Activated naive CD4-positive, alpha-beta T cell treated with anti-CD3 and anti-CD28 coated beads, Interleukin-2, amount 10 ng/mL, durations not matched to agents 7 days and 5 days (primary cell): ENCODE measurements around the gene MOB3A.
"Not testable (repeated sequence)": the region's sequence is repeated elsewhere in the genome, so short reads cannot be mapped to it uniquely, and the experiment has no call there.

Source experiments
- CTCF ChIA-PET: fragments of 350-600 bp; sonication (Branson Sonifier 250); formaldehyde crosslinking; loops from one replicate; lab custom pipeline; 2021; ENCODE audit warnings: antibody characterized with exemption; lab: Charles Lee
- DNase-seq: peaks from one replicate; pipeline ENCODE4 v3.0.0-alpha.2; 2020
- H3K27ac Mint-ChIP-seq: one replicate; pipeline ENCODE4 v1.8.0; 2021; ENCODE audit warnings: mild to moderate bottlenecking, moderate library complexity, mixed read lengths
- H3K27me3 Mint-ChIP-seq: one replicate; pipeline ENCODE4 v1.8.0; 2021; ENCODE audit warnings: mild to moderate bottlenecking, mixed read lengths
- H3K36me3 Mint-ChIP-seq: one replicate; pipeline ENCODE4 v1.8.0; 2021; ENCODE audit warnings: mixed read lengths
- H3K4me1 Mint-ChIP-seq: one replicate; pipeline ENCODE4 v1.8.0; 2021; ENCODE audit warnings: mixed read lengths
- H3K4me3 Mint-ChIP-seq: one replicate; pipeline ENCODE4 v1.8.0; 2021; ENCODE audit warnings: mild to moderate bottlenecking, moderate library complexity, mixed read lengths
- H3K9me3 Mint-ChIP-seq: one replicate; pipeline ENCODE4 v1.8.0; 2021; ENCODE audit warnings: mixed read lengths

Gene MOB3A

DNA sequence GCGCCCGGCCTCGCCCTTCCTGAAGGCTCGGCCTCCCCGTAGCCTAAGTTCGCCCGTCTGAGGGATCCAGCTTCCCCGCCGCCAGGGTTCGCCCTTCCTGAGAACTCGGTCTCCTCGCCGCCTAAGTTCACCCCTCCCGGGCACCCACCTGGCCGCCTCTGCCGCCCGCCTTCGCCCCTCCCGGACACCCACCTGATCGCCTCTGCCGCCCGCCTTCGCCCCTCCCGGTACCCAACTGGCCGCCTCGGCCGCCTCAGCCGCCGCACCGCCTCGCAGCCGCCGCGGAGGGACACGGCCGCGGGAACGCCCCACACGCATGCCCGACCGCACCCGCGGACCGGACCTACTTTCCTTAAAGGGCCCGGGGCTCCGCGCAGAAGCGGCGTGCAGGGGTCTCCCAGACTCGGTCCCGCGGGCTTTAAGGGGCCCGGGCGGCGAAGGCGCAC lies at the start of gene MOB3A:
Gene MOB3A (minus strand): TSS at position 293 of the 446 bp plus-strand sequence. CDS start 17,766 bp downstream, outside the sequence.
- Mint-ChIP-seq H3K4me3 (peak within 1 kb of the TSS; percentile 99), H3K9me3 (no peaks in the 10 kb centered on the region), H3K27me3 (peaks cover 4% of the 10 kb centered on the region), H3K27ac (peak within 1 kb of the TSS; percentile 93), H3K36me3 (peaks cover 34% of the 10 kb centered on the region), H3K4me1 (peaks cover 37% of the 10 kb centered on the region)
- peak; percentile 88 for DNase-seq
- CTCF ChIA-PET, result interaction anchor here (2.3 kb wide), 1 partner anchor 12 kb away, joined by 11 read pairs; no protein-coding TSS in a partner anchor

DNA sequence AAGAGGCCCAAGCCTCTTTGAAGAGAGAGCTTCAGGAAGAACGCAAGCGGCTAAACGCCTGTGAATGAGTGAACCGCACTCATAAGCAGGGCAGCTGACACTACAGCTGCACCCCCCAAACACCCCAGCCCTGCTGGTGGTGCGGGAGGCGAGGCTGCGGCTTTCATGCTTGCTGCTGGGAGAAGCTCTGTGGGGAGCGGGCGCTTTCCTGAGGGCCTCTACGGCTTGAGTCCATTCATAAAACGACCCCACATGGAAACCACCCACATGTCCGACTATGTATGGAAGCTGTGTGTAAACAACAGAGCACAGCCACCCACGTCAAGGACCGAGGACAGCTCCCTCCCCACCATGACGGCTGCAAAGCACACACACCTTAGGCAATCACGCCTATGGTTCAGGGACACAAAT lies 49.7 kb upstream of the MOB3A start:
- no peaks in the 10 kb centered on the region for H3K9me3 Mint-ChIP-seq
- no peak for DNase-seq
- H3K27ac Mint-ChIP-seq, result no peak overlapping the region
- CTCF ChIA-PET, result interaction anchor here (0.9 kb wide), 1 partner anchor 24 kb away, joined by 4 read pairs; no protein-coding TSS in a partner anchor
- H3K27me3 Mint-ChIP-seq, result no peaks in the 10 kb centered on the region
- H3K4me1 Mint-ChIP-seq, result peaks cover 39% of the 10 kb centered on the region
- H3K36me3 Mint-ChIP-seq, result peaks cover 20% of the 10 kb centered on the region
- H3K4me3 Mint-ChIP-seq, result no peak overlapping the region

DNA sequence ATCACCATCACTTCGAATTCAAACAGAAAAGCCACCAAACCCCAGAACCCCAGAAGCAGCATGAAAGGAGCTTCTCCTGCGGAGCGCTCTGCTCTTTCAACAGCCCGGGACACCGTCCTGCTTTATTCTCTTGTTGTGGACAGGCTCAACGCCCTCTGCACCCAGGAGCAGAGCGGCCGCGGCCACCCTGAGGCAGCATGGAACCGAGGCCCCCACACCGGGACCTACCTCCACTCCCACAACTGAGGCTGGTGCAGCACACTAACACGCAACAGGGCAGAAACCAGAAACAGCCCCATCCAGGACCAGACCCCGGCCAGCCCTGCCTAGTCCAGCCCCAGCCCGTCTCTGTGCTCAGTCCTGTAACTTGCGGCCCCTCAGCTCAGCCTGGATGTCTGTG lies 48.1 kb upstream of the MOB3A start:
- H3K36me3 Mint-ChIP-seq, result peaks cover 19% of the 10 kb centered on the region
- CTCF ChIA-PET, result no interaction called here

DNA sequence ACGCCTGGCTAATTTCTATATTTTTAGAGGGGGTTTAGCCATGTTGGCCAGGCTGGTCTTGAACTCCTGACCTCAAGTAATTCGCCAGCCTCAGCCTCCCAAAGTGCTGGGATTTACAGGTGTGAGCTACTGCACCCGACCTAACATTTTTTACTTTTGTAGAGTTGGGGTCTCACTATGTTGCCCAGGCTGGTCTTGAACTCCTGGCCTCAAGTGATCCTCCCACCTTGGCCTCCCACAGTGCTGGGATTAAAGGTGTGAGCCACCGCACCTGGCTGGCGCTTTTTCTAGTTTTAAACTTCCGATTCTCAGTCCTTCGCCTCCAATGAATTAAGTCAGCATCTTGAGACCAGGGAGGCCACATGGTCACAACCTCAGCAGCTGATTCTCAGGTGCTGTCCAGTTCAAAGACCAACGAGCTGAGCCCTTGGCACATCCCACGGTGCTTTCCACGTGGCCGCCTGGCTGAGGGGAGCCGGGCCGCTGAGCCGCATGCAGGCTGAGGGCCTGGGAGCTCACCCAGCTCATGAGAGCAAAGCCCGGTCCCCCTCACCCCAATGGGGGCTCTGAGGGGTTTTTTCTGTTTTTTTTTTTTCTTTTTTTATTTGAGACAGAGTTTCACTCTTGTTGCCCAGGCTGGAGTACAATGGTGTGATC lies 46.2 kb upstream of the MOB3A start:
- Mint-ChIP-seq H3K27me3 (no peaks in the 10 kb centered on the region), H3K9me3 (no peaks in the 10 kb centered on the region), H3K4me1 (peaks cover 15% of the 10 kb centered on the region), H3K4me3 (no peak overlapping the region), H3K27ac (no peak overlapping the region), H3K36me3 (peaks cover 21% of the 10 kb centered on the region)
- DNase-seq, result no peak
- CTCF ChIA-PET, result no interaction called here

More for the DNA sequence above, 48.1 kb upstream of the MOB3A start:
- Mint-ChIP-seq H3K9me3 (no peaks in the 10 kb centered on the region), H3K4me1 (peaks cover 26% of the 10 kb centered on the region), H3K27me3 (no peaks in the 10 kb centered on the region), H3K4me3 (no peak overlapping the region), H3K27ac (no peak overlapping the region)
- no peak for DNase-seq

DNA sequence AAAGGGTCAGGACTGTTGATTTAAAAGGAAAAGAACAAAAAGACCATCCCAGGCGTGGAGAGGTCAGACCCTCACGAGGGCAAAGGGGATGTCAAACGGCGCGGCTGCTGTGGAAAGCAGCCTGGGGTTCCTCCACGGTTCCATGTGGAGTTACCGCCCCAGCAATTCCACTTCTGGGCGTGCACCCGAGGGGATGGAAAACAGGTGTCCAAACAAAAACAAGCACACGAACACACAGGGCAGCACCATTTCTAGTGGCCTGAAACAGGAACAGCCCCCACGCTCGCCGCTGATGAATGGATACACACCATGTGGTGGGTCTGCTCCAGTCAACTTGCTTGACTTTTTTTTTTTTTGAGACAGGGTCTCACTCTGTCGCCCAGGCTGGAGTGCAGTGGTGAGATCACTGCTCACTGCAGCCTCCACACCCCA lies 44.0 kb upstream of the MOB3A start:
- CTCF ChIA-PET, result no interaction called here
- Mint-ChIP-seq H3K27ac (no peak overlapping the region), H3K4me1 (peaks cover 5% of the 10 kb centered on the region), H3K27me3 (no peaks in the 10 kb centered on the region), H3K4me3 (no peak overlapping the region), H3K36me3 (peaks cover 25% of the 10 kb centered on the region), H3K9me3 (no peaks in the 10 kb centered on the region)
- no peak for DNase-seq

DNA sequence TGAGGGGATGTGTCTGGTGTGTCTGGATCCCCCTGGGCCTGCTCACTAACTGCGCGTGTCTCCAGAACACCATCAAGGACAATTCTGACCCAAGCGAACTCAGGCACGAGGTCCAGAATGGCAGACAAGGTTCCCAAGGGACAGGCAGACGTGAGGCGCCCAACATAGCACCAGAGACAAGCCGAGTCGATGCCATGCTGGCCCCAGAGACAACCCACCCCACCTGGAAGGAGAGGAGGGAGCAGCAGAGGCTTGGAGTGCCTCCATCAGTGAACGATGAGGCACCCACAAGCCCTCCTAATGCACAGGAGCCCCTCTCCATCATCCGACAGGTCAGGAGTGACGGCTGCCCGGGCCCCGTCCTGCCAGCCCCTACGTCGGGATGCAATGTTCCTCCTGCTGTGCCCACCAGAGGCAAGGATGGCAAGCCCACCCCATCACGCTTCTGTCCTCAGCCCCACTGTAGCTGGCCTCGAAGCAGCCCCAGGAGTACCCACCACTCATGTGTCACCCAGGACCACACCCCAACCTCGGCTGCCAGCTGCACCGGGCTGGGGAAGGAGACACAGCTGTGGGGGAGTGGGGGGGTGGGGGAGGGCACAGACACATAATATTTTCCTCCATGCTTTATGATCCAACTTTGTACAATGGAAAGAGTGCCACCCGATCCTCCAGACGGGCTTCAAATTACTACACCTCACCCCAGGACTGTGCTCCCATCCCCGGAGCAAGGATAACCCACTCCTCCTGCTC lies 43.4 kb upstream of the MOB3A start:
- peaks cover 2% of the 10 kb centered on the region for H3K4me1 Mint-ChIP-seq
- H3K4me3 Mint-ChIP-seq, result no peak overlapping the region
- no peak for DNase-seq
- no peaks in the 10 kb centered on the region for H3K9me3 Mint-ChIP-seq
- no peak overlapping the region for H3K27ac Mint-ChIP-seq
- peaks cover 25% of the 10 kb centered on the region for H3K36me3 Mint-ChIP-seq
- CTCF ChIA-PET, result no interaction called here
- H3K27me3 Mint-ChIP-seq, result no peaks in the 10 kb centered on the region

DNA sequence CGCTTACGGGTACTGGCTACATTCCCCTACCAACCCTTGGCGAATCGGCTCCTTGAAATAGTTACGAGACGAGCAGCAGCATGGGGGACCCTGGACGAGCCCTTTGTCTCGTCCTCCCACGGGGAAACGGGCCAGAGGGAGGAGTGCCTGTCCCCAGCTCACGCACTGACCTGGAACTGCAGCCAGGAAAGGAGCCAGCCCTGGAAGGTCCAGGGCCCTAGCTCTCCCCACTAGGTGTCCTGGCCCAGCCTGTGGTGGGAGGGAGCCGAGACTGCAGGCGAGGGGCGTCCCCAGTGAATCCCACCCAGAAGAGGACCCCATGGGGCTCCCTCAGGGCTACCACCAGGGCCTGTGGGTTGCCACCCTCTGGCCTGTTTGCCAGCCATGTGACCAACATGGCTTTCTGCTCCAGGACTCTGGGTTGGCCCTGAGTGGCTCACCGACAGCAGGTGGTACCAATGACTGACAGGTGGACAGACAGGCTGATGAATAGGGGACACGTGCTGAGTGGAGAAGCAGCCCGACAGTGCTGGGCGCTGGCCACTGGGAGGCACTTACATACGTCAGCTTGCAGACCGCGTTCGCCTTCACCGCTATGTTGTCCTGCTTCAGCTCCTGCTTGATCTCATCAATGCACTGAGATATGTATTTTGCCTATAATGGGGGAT lies 42.1 kb upstream of the MOB3A start:
- H3K9me3 Mint-ChIP-seq, result no peaks in the 10 kb centered on the region

DNA sequence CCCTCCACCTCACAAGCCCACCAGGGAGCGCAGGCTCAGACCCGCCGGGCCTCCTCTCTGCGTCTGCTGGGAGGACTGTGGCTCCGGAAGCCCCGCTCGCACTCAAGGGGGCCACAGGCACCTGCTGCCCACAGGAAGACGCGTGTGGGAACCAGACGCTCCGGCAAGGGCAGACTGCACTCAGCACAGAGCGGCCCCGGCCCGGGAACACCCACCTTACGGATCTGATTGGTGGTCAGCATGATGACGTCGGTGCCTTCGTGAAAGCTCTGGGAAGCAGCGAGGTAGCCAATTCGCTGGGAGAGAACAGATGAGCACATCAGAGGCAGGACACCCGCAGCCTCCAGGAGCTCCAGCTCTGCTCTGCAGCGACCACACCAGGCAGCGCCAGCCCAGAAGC lies 40.7 kb upstream of the MOB3A start:
- H3K36me3 Mint-ChIP-seq, result peaks cover 39% of the 10 kb centered on the region
- H3K9me3 Mint-ChIP-seq, result no peaks in the 10 kb centered on the region
- H3K27me3 Mint-ChIP-seq, result no peaks in the 10 kb centered on the region
- no peak for DNase-seq
- H3K27ac Mint-ChIP-seq, result no peak overlapping the region
- CTCF ChIA-PET, result interaction anchor here (1.2 kb wide), 1 partner anchor 13 kb away, joined by 3 read pairs; no protein-coding TSS in a partner anchor
- H3K4me1 Mint-ChIP-seq, result no peaks in the 10 kb centered on the region
- H3K4me3 Mint-ChIP-seq, result no peak overlapping the region

More for the DNA sequence above, 42.1 kb upstream of the MOB3A start:
- DNase-seq, result no peak
- Mint-ChIP-seq H3K4me1 (peaks cover 2% of the 10 kb centered on the region), H3K36me3 (peaks cover 27% of the 10 kb centered on the region), H3K27ac (peak overlapping the region; percentile 16), H3K27me3 (no peaks in the 10 kb centered on the region), H3K4me3 (no peak overlapping the region)
- CTCF ChIA-PET, result interaction anchor here (0.5 to 1.2 kb wide), 3 partner anchors 14 to 114 kb away, joined by 3 to 4 read pairs (median 3); no protein-coding TSS in a partner anchor

DNA sequence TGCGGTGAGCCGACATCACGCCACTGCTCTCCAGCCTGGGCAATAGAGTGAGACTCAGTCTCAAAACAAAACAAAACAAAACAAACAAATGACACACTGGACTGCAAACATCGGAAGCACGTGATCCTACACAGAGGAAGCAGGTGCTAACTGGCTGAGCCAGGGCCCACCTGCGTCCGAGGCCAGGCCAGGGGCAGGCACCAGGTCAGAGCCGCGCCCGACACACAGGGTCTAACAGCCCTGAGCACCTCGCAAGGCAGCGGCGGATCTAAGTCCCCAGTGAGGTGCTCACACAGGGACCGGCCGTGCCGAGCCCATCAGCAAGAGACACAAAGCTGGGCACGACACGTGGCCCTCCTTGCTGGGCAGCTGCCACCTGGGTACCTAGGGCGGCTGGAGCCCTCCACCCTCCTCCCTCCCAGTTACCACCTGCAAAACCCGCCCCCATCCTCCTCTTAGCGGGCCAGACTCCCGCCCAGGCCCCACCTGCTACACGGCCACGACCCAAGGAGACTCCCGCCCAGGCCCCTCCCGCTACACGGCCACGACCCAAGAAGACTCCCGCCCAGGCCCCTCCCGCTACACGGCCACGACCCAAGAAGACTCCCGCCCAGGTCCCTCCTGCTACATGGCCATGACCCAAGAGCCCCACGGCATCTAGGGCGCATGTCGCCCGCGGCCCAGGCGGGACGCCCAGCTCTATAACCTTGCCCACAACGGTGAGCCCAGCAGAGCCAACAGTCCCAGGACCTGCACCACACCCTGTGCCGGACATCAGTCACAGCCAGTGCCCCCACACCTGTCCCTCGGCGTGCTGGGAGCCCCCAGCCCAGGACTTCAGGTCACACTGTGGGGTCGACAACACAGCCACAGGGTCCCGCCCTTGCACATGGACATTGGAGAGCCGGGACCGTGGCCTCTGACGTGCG lies 39.6 kb upstream of the MOB3A start:
- DNase-seq, result no peak
- H3K27ac Mint-ChIP-seq, result no peak overlapping the region
- H3K27me3 Mint-ChIP-seq, result no peaks in the 10 kb centered on the region
- H3K9me3 Mint-ChIP-seq, result no peaks in the 10 kb centered on the region
- H3K4me3 Mint-ChIP-seq, result no peak overlapping the region
- CTCF ChIA-PET, result no interaction called here
- H3K36me3 Mint-ChIP-seq, result peaks cover 37% of the 10 kb centered on the region
- H3K4me1 Mint-ChIP-seq, result no peaks in the 10 kb centered on the region

DNA sequence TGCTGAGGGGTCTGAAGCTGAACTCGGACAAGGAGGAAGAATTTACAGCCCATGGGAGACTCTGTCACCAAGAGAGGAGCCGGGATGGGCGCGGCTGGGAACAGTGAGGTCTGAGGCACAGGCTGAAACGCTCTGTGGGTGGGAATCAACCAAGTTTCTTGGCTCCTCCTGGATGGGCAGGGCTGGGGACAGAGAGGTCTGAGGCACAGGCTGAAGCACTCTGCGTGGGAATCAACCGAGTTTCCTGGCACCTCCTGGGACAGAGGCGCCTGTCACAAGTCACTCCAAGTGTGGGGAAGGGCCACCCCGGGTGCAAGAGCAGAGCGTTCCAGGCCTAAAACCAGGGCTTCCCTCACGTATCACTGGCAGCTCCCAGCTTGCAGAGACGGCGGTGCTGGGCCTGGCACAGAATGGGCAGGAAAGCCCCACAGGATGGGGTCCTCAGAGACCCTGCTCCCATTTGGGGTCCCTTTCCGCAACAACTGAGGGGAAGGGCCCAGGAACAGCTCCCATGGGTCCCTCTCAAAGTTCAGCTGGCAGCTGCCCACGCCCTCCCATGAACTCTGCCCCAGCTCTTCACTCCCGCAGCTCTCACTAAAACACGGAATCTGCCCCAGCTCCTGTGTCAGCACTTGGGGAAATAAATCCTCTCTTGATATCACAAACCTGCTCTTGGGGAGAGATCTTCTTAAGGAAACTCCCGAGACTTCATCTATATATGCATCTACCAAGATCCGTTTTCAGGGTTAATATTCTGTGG lies 36.8 kb upstream of the MOB3A start:
- H3K9me3 Mint-ChIP-seq, result no peaks in the 10 kb centered on the region

DNA sequence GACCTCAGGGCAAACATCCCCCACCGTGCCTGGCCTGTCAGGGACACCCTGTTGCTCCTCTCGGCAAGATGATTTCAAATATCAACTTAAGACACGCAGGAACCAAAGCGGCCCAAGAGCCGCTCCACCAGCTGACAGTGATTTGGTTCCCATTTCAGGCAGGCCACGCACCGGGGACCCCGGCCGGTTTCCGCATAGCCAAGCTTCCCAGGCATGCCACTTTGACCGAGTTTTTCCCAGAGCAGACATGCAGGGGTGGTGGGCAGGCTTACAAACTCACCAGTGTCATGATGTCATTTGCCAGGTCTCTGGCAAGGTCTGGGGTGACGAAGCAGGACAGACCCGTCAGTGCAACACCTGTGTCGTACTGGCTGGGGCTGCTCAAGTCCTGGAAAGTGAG lies 36.1 kb upstream of the MOB3A start:
- Mint-ChIP-seq H3K9me3 (no peaks in the 10 kb centered on the region), H3K27me3 (no peaks in the 10 kb centered on the region), H3K36me3 (peaks cover 35% of the 10 kb centered on the region), H3K4me3 (no peak overlapping the region), H3K4me1 (no peaks in the 10 kb centered on the region), H3K27ac (no peak overlapping the region)
- DNase-seq, result no peak
- CTCF ChIA-PET, result no interaction called here

More for the DNA sequence above, 36.8 kb upstream of the MOB3A start:
- no peak overlapping the region for H3K4me3 Mint-ChIP-seq
- H3K27me3 Mint-ChIP-seq, result no peaks in the 10 kb centered on the region
- H3K4me1 Mint-ChIP-seq, result no peaks in the 10 kb centered on the region
- DNase-seq, result no peak
- peaks cover 35% of the 10 kb centered on the region for H3K36me3 Mint-ChIP-seq
- no peak overlapping the region for H3K27ac Mint-ChIP-seq
- CTCF ChIA-PET, result no interaction called here

DNA sequence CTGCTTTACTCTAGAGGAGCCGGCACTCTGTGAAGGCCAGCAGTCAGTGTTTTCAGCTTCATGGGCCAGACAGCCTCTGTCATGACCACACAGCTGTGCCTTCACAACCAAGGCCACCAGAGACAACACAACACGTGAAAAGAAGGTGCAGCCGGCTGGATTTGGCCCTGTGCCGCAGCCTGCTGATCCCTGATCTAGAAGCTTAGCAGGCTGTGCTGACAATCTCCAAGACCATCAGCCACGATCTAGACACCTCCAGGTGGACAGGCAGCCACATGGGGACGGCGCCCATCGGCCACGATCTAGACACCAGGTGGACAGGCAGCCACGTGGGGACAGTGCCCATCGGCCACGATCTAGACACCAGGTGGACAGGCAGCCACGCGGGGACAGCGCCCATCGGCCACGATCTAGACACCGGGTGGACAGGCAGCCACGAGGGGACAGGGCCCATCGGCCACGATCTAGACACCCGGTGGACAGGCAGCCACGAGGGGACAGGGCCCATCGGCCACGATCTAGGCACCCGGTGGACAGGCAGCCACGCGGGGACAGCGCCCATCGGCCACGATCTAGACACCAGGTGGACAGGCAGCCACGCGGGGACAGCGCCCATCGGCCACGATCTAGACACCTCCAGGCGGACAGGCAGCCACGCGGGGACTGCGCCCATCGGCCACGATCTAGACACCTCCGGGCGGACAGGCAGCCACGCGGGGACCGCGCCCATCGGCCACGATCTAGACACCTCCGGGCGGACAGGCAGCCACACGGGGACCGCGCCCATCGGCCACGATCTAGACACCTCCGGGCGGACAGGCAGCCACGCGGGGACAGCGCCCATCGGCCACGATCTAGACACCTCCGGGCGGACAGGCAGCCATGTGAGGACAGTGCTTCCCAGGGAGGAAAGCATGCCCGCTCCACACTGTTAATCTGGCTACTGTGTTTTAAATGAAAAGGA lies 35.2 kb upstream of the MOB3A start:
- DNase-seq, H3K27me3 Mint-ChIP-seq, H3K9me3 Mint-ChIP-seq, H3K27ac Mint-ChIP-seq, H3K4me3 Mint-ChIP-seq, H3K4me1 Mint-ChIP-seq, CTCF ChIA-PET: not testable (repeated sequence)
- peaks cover 32% of the 10 kb centered on the region for H3K36me3 Mint-ChIP-seq
